ENCODE measurements around the gene AACS. TPM values are rescaled to one million over a fixed set of nuclear protein-coding genes. Genes with fewer than 3 reads are reported as not detected.
A peak's percentile ranks its signal among the peaks of the same experiment; 100 is the strongest.

The AACS gene
- total and polyA plus RNA-seq, 2 of the 13 experiments (the other 11 are each of a cell fraction or from before 2014, with no cell fraction given), result 23.3 to 28.8 TPM

- TF ChIP-seq, protein P1, sequence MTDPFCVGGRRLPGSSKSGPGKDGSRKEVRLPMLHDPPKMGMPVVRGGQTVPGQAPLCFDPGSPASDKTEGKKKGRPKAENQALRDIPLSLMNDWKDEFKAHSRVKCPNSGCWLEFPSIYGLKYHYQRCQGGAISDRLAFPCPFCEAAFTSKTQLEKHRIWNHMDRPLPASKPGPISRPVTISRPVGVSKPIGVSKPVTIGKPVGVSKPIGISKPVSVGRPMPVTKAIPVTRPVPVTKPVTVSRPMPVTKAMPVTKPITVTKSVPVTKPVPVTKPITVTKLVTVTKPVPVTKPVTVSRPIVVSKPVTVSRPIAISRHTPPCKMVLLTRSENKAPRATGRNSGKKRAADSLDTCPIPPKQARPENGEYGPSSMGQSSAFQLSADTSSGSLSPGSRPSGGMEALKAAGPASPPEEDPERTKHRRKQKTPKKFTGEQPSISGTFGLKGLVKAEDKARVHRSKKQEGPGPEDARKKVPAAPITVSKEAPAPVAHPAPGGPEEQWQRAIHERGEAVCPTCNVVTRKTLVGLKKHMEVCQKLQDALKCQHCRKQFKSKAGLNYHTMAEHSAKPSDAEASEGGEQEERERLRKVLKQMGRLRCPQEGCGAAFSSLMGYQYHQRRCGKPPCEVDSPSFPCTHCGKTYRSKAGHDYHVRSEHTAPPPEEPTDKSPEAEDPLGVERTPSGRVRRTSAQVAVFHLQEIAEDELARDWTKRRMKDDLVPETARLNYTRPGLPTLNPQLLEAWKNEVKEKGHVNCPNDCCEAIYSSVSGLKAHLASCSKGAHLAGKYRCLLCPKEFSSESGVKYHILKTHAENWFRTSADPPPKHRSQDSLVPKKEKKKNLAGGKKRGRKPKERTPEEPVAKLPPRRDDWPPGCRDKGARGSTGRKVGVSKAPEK (CRISPR knock-in tag; IDR thresholded peaks at IDR 0.05; ENCODE audit: borderline replicate concordance), result no peak
- TF ChIP-seq ATF7 (IDR thresholded peaks at IDR 0.05), result no peak
- TF ChIP-seq ATF7 (CRISPR knock-in tag; IDR thresholded peaks at IDR 0.05), result no peak
- peak; percentile 86; the same call in 1 of the 2 replicates for TF ChIP-seq ZBTB7A (CRISPR knock-in tag; IDR thresholded peaks at IDR 0.05)
- TF ChIP-seq, protein P2, sequence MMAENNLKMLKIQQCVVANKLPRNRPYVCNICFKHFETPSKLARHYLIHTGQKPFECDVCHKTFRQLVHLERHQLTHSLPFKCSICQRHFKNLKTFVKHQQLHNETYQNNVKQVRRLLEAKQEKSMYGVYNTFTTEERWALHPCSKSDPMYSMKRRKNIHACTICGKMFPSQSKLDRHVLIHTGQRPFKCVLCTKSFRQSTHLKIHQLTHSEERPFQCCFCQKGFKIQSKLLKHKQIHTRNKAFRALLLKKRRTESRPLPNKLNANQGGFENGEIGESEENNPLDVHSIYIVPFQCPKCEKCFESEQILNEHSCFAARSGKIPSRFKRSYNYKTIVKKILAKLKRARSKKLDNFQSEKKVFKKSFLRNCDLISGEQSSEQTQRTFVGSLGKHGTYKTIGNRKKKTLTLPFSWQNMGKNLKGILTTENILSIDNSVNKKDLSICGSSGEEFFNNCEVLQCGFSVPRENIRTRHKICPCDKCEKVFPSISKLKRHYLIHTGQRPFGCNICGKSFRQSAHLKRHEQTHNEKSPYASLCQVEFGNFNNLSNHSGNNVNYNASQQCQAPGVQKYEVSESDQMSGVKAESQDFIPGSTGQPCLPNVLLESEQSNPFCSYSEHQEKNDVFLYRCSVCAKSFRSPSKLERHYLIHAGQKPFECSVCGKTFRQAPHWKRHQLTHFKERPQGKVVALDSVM (CRISPR knock-in tag; IDR thresholded peaks at IDR 0.05), result no peak
Measured at GRCh38 chr12:125065021-125065918, at the start of gene AACS (continued).

DNA sequence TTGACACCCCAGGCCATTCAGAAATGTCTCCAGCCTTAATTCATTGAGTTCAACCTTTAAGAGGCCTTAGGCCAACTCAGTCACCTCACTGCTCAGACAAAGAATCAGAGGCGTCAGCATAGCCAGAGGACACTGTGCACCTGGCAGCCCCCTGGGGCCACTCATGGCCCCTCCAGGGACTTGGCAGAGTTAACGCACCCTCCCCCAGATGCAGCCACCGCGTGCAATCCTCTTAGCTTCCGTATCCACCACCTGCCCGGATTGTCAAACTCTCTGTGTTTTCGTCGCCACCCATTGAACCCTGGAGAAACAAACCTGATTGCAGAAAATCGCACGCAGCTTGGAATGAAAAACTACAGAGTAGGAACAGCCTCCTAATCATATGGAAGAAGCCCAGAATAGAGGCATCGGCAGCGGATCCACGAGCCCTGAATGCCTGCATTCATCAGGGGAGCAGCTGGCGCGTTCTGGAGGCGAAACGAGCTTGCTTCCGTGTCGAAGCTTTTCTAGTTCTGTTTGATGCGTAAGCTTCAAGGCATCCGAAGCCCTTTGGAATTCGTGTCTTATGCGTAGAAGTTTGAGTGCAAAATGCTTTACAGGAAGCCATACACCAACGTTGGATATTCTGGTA, 49.4 kb upstream of the AACS start:
- Histone ChIP-seq H3K9ac (ENCODE audit: insufficient read depth, low read depth, low read length) (no peak overlapping the region), H4K20me1 (ENCODE audit: insufficient read depth, low read length) (no peaks in the 10 kb centered on the region; the same call in 1 of the 2 replicates), H2AFZ (ENCODE audit: low read length) (no peak overlapping the region), H3K4me2 (ENCODE audit: low read depth, low read length) (no peak overlapping the region), H3K27ac (ENCODE audit: extremely low read length, insufficient read depth, low read length) (no peak overlapping the region), H3K79me2 (ENCODE audit: insufficient read depth, low read length) (peaks cover 4% of the 10 kb centered on the region), H3K9me3 (ENCODE audit: low read length) (no peaks in the 10 kb centered on the region), H3K36me3 (replicated peaks in 1 of 2; ENCODE audit: control insufficient read depth in 1 of 2, insufficient read depth in 2 of 2, low read length in 2 of 2) (peaks cover 21 to 56% of the 10 kb centered on the region in 2 experiments), H3K27me3 (ENCODE audit: control insufficient read depth in 1 of 2, insufficient read depth in 2 of 2, low read length in 2 of 2) (no peaks in the 10 kb centered on the region), H3K4me3 (replicated peaks in 1 of 3; ENCODE audit: insufficient read depth in 1 of 3, low read depth in 2 of 3, low read length in 3 of 3) (no peak overlapping the region), H3K4me1 (ENCODE audit: insufficient read depth, low read length) (no peaks in the 10 kb centered on the region)
- in situ Hi-C loops (cut with HindIII; ENCODE audit: extremely low pct_ligation_motif_present, low pct_unique_long_range_greater_than_20kb) (no loop called here), intact Hi-C loops (cut with micrococcal nuclease; ENCODE audit: unreplicated experiment) (no loop called here)
- no peak for TF ChIP-seq MXD3 (CRISPR knock-in tag; IDR thresholded peaks at IDR 0.05)
- ChIA-PET POLR2A (no interaction called here), CTCF (ENCODE audit: low intra/inter-chr PET ratio, low total read pairs) (no interaction called here)
- ATAC-seq, result no peak
- TSS peak; percentile 40 for BruUV-seq (replicated peaks)
- FAIRE-seq, result no peak
- 96% methylated on average over 24 of the region's 24 CpGs for WGBS (ENCODE audit: low lambda C conversion rate)
- no peak for DNase-seq (ENCODE audit: low spot score)
